ENCODE measurements around the gene SLC25A11. TPM values are rescaled to one million over a fixed set of nuclear protein-coding genes. Genes with fewer than 3 reads are reported as not detected.
A peak's percentile ranks its signal among the peaks of the same experiment; 100 is the strongest.

The SLC25A11 gene
- polyA plus RNA-seq, 1 of the 3 experiments (the other 2 are of a cell fraction) = 82.8 TPM

DNA sequence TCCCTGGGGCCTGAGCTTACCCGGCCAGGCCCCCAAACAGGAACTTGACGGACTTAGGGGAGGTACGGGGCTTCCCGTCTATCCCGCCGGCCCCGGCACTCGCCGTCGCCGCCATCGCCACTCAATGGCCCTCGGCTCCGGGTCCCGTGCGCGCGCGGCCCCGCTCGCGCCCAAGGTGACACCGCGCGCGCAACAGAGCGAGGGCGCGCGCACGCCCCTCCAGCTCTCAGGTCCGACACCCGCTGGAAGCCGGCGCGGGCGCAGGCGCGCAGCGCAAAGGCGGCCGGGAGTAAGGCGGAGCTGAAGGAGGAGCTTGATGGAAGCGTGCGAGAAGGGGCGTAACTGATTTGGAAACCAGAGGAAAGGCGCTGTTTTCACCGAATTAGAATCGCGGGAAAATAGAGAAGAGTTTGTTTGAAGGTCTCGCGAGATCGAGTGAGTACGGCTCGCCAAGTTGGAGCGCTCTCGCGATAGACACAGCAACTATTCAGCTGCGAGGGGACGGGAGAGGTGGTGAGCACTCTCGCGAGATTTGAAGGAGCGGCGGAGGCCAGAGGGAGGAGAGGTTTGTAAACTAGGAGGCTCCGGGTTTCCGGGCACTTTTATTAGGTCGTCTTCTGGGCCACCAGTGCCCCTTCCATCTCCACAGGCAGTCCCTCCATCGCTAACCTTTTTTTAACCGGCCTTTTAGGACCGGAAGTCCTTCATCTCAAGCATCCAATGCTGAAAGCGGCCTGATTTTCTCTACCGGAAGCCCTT lies at the start of gene SLC25A11, which contains the start of gene RNF167 (continued):
- TF ChIP-seq TEAD4 (IDR thresholded peaks at IDR 0.05; ENCODE audit: borderline replicate concordance, insufficient read depth) = no peak
- peak; percentile 93 for TF ChIP-seq NRF1 (IDR thresholded peaks at IDR 0.05; ENCODE audit: low read depth, low read length)
- TF ChIP-seq JUND (IDR thresholded peaks at IDR 0.05) = no peak
- TF ChIP-seq TCF12 (IDR thresholded peaks at IDR 0.05) = no peak
- no peak for TF ChIP-seq FOXM1 (IDR thresholded peaks at IDR 0.05; ENCODE audit: low read depth)
- peak; percentile 84 for TF ChIP-seq MXI1 (IDR thresholded peaks at IDR 0.05; ENCODE audit: low read depth, low read length)

GRCh38 chr17:4987767-4988567 lies 48.1 kb upstream of the SLC25A11 start:
- Histone ChIP-seq H3K27ac (ENCODE audit: low read depth in 2 of 2, low read length in 1 of 2) (peak overlapping the region; percentile 41 to 74; a peak in 2 of 4 replicates), H3K79me2 (ENCODE audit: insufficient read depth) (peaks cover 3% of the 10 kb centered on the region; the same call in 1 of the 2 replicates), H3K4me2 (peak overlapping the region; percentile 92), H3K4me1 (ENCODE audit: control insufficient read depth in 1 of 2, insufficient read depth in 2 of 2, low read depth in 1 of 2, low read length in 1 of 2) (peaks cover 7 to 18% of the 10 kb centered on the region in 2 experiments; a peak in 2 of 4 replicates), H3K27me3 (ENCODE audit: insufficient read depth) (no peaks in the 10 kb centered on the region), H3K9ac (peak overlapping the region; percentile 75), H4K20me1 (ENCODE audit: insufficient read depth) (no peaks in the 10 kb centered on the region), H2AFZ (ENCODE audit: low read depth) (peak overlapping the region; percentile 90), H3F3A (replicated peaks; ENCODE audit: insufficient read depth) (peaks cover 9% of the 10 kb centered on the region), H3K4me3 (ENCODE audit: low read depth in 2 of 2, low read length in 1 of 2) (peak overlapping the region; percentile 83 to 96), H3K9me2 (no peaks in the 10 kb centered on the region), H3K36me3 (replicated peaks in 1 of 2; ENCODE audit: control insufficient read depth in 1 of 2, insufficient read depth in 2 of 2, low read length in 1 of 2) (no peaks in the 10 kb centered on the region), H3K9me3 (no peaks in the 10 kb centered on the region)
- ChIA-PET CTCF (interaction anchor here (0.7 to 5.7 kb wide), 25 partner anchors 9 to 198 kb away, joined by 3 to 54 read pairs (median 5); partner anchors contain the start of genes CHRNE, GP1BA, INCA1 and KIF1C), POLR2A (interaction anchor here (1.1 kb wide), 1 partner anchor 20 kb away, joined by 4 read pairs; the partner anchor contains the start of gene SPAG7)
- no peak for TF ChIP-seq PBX3 (IDR thresholded peaks at IDR 0.05)
- no peak for TF ChIP-seq TCF12 (IDR thresholded peaks at IDR 0.05)
- TF ChIP-seq CHD2 (IDR thresholded peaks at IDR 0.05; ENCODE audit: low read length, partially characterized antibody) = no peak
- no peak for TF ChIP-seq GATA2 (CRISPR knock-in tag; IDR thresholded peaks at IDR 0.05)
- TF ChIP-seq, protein P1, sequence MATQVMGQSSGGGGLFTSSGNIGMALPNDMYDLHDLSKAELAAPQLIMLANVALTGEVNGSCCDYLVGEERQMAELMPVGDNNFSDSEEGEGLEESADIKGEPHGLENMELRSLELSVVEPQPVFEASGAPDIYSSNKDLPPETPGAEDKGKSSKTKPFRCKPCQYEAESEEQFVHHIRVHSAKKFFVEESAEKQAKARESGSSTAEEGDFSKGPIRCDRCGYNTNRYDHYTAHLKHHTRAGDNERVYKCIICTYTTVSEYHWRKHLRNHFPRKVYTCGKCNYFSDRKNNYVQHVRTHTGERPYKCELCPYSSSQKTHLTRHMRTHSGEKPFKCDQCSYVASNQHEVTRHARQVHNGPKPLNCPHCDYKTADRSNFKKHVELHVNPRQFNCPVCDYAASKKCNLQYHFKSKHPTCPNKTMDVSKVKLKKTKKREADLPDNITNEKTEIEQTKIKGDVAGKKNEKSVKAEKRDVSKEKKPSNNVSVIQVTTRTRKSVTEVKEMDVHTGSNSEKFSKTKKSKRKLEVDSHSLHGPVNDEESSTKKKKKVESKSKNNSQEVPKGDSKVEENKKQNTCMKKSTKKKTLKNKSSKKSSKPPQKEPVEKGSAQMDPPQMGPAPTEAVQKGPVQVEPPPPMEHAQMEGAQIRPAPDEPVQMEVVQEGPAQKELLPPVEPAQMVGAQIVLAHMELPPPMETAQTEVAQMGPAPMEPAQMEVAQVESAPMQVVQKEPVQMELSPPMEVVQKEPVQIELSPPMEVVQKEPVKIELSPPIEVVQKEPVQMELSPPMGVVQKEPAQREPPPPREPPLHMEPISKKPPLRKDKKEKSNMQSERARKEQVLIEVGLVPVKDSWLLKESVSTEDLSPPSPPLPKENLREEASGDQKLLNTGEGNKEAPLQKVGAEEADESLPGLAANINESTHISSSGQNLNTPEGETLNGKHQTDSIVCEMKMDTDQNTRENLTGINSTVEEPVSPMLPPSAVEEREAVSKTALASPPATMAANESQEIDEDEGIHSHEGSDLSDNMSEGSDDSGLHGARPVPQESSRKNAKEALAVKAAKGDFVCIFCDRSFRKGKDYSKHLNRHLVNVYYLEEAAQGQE (IDR thresholded peaks at IDR 0.05; ENCODE audit: low read depth, low read length) = no peak
- TF ChIP-seq USF1 (IDR thresholded peaks at IDR 0.05; ENCODE audit: borderline replicate concordance, low read depth) = no peak
- TF ChIP-seq ELF1 (IDR thresholded peaks at IDR 0.05) = no peak
- TF ChIP-seq JUND (IDR thresholded peaks at IDR 0.05) = no peak
- no peak for TF ChIP-seq RAD21 (IDR thresholded peaks at IDR 0.05; ENCODE audit: low read length)
- no peak for TF ChIP-seq NRF1 (IDR thresholded peaks at IDR 0.05; ENCODE audit: low read depth, low read length)
- no peak for TF ChIP-seq SIN3A (IDR thresholded peaks at IDR 0.05; ENCODE audit: borderline replicate concordance, low read depth, low read length)
- no peak for TF ChIP-seq TEAD4 (IDR thresholded peaks at IDR 0.05; ENCODE audit: borderline replicate concordance, insufficient read depth)
- TF ChIP-seq FOXJ3 (CRISPR knock-in tag; IDR thresholded peaks at IDR 0.05) = no peak
- no peak for TF ChIP-seq NFIC (IDR thresholded peaks at IDR 0.05; ENCODE audit: borderline replicate concordance)
- TF ChIP-seq SMC3 (IDR thresholded peaks at IDR 0.05; ENCODE audit: low read depth, low read length) = no peak
- DNase-seq = no peak
- 31% methylated on average over 19 of the region's 30 CpGs for WGBS (ENCODE audit: low lambda C conversion rate)
